Natural killer cell (primary cell): Measurements from ENCODE around the gene G6PD. TPM values are rescaled to one million over a fixed set of nuclear protein-coding genes. Genes with fewer than 3 reads are reported as not detected.

ENCODE experiments used
- ATAC-seq, 3 donors: fragments of 150-1000 bp in 2 of 3; fragments of 200-7000 bp in 1 of 3; cut with Tn5 transposase; 1 replicate in 1 of 3; 2 replicates in 2 of 3; pipeline ENCODE4 v1.10.0; 2021; ENCODE audit warnings: mild to moderate bottlenecking in 2 of 3, moderate library complexity in 2 of 3
- DNase-seq, 2 donors: peaks; one replicate each; pipeline versions ENCODE4 v3.0.0 to v3.0.0-alpha.2; 2013 to 2021; ENCODE audit warnings: mixed read lengths in 1 of 2
- H3K27ac ChIP-seq: one replicate; pipeline ENCODE4 v1.5.1; 2013; ENCODE audit warnings: mild to moderate bottlenecking, low read length
- H3K27me3 ChIP-seq: one replicate; pipeline ENCODE4 v1.6.1; 2013; ENCODE audit warnings: low read length; ENCODE audit not compliant: control insufficient read depth, insufficient read depth
- H3K36me3 ChIP-seq: one replicate; pipeline ENCODE4 v1.6.1; 2013; ENCODE audit warnings: low read length; ENCODE audit not compliant: control insufficient read depth, insufficient read depth
- H3K4me1 ChIP-seq: one replicate; pipeline ENCODE4 v1.6.1; 2013; ENCODE audit warnings: low read length; ENCODE audit not compliant: control insufficient read depth, insufficient read depth
- H3K4me3 ChIP-seq: one replicate; pipeline ENCODE4 v1.5.1; 2013; ENCODE audit warnings: low read length
- H3K9me3 ChIP-seq: one replicate; pipeline ENCODE4 v1.6.1; 2013; ENCODE audit warnings: low read length; ENCODE audit not compliant: control insufficient read depth, insufficient read depth
- H3K27ac Mint-ChIP-seq, 2 donors: one replicate each; pipeline ENCODE4 v1.8.0; 2022; ENCODE audit warnings: mild to moderate bottlenecking in 2 of 2, mixed read lengths in 2 of 2, moderate library complexity in 1 of 2
- H3K27me3 Mint-ChIP-seq, 2 donors: one replicate each; pipeline ENCODE4 v1.8.0; 2022; ENCODE audit warnings: low read depth in 2 of 2, mixed read lengths in 2 of 2
- H3K36me3 Mint-ChIP-seq: one replicate; pipeline ENCODE4 v1.8.0; 2022; ENCODE audit warnings: mixed read lengths
- H3K4me1 Mint-ChIP-seq, 2 donors: one replicate each; pipeline ENCODE4 v1.8.0; 2022; ENCODE audit warnings: mixed read lengths in 2 of 2
- H3K4me3 Mint-ChIP-seq: one replicate; pipeline ENCODE4 v1.8.0; 2022; ENCODE audit warnings: mild to moderate bottlenecking, moderate library complexity, mixed read lengths
- H3K9me3 Mint-ChIP-seq, 2 donors: one replicate each; pipeline ENCODE4 v1.8.0; 2022; ENCODE audit warnings: mixed read lengths in 2 of 2
- WGBS: methylation state at CpG from one replicate; pipeline ENCODE4 v1.1.7; 2013; ENCODE audit warnings: missing lambda C conversion rate; ENCODE audit not compliant: insufficient coverage; 5-methylcytosine and 5-hydroxymethylcytosine counted together
- intact Hi-C: fragments of 100-400 bp; cut with micrococcal nuclease; formaldehyde crosslinking; loops from one replicate; pipeline ENCODE4 v1.14.2; 2022
- total RNA-seq, 4 donors: library from RNA; stranded (reverse); fragments of 120-200 nt in 1 of 4; gene quantifications; one replicate each; pipeline versions ENCODE4 v1.2.3 to v1.2.4, GENCODE V29; 2013 to 2022
- TF ChIP-seq, protein P1 (sequence below): fragments of 200-600 bp; IDR thresholded peaks from one replicate; pipeline ENCODE4 v1.8.0; 2022; ENCODE audit warnings: antibody characterized with exemption

The G6PD gene
- total RNA-seq, 3 donors from 2014 or later (not counting 1 experiment from before 2014, with no cell fraction given), result 184 to 220 (median 197) TPM

DNA sequence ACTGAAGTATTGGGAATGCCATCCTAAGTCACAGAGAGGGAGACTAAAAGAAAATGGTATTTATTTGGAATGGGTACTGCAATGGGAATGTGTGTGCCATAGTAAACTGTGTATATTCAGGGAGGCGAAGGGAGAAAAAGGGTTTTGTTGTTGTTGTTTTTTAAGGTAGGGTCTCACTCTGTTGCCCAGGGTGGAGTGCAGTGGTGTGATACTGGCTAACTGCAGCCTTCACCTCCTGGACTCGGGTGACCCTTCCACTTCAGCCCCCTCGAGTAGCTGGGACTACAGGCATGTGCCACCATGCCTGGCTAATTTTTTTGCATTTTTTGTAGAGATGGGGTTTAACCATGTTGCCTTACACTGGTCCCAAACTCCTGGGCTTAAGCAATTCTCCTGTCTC is 51.9 kb downstream of the G6PD start:
- TF ChIP-seq, protein P1, sequence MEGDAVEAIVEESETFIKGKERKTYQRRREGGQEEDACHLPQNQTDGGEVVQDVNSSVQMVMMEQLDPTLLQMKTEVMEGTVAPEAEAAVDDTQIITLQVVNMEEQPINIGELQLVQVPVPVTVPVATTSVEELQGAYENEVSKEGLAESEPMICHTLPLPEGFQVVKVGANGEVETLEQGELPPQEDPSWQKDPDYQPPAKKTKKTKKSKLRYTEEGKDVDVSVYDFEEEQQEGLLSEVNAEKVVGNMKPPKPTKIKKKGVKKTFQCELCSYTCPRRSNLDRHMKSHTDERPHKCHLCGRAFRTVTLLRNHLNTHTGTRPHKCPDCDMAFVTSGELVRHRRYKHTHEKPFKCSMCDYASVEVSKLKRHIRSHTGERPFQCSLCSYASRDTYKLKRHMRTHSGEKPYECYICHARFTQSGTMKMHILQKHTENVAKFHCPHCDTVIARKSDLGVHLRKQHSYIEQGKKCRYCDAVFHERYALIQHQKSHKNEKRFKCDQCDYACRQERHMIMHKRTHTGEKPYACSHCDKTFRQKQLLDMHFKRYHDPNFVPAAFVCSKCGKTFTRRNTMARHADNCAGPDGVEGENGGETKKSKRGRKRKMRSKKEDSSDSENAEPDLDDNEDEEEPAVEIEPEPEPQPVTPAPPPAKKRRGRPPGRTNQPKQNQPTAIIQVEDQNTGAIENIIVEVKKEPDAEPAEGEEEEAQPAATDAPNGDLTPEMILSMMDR, result no peak
- no peaks in the 10 kb centered on the region for H3K9me3 ChIP-seq
- no peak for DNase-seq
- no peaks in the 10 kb centered on the region for H3K36me3 ChIP-seq
- 76% methylated on average over 3 of the region's 3 CpGs for WGBS
- Mint-ChIP-seq H3K36me3 (no peaks in the 10 kb centered on the region), H3K4me1 (peaks cover 3% of the 10 kb centered on the region in 2 donors), H3K9me3 (no peaks in the 10 kb centered on the region), H3K27ac (no peak overlapping the region), H3K4me3 (no peak overlapping the region), H3K27me3 (no peaks in the 10 kb centered on the region)
- H3K27ac ChIP-seq, result no peak overlapping the region
- intact Hi-C loops, result no loop called here
- H3K27me3 ChIP-seq, result no peaks in the 10 kb centered on the region
- ATAC-seq, result no peak
- H3K4me1 ChIP-seq, result peaks cover 10% of the 10 kb centered on the region
- no peak overlapping the region for H3K4me3 ChIP-seq

DNA sequence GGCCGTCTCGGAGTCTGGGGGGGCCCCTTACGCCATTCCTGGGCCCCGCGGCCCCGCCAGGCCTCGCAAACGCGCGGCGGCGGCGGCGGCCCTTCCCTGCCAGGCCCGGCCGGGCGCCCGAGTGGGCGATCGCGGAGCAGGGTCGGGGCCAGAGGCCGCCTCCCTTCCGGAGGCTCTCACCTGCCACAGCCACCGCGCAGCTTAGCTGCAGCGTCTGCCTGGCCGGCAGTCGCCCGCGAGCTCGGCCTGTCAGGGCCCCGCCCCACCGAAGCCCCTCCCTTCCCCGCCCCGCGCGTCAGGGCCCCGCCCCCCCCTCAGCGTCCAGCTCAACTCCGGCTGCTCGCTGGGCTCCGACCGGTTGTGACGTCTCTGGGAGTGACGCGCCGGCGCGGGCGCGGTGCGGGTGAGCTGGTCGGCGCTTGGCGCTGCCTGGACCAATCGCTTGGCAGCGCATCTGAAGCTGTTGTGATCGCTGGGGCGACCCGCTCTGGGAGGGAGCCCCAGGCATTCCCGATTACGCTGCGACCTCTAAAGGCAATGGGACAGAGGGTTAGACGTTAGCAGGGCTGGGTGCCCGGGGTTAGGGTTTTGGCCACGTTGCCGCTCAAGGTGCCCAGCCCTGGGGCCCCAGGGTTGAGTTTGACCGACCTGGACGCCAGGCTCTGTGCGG is 56.1 kb downstream of the G6PD start, which contains the start of gene SLC10A3:
SLC10A3 (minus strand) TSS at position 216 of the 670 bp plus-strand sequence. CDS start 1,689 bp downstream, outside the sequence.
- peaks cover 3% of the 10 kb centered on the region for H3K36me3 ChIP-seq
- H3K27ac ChIP-seq, result peak within 1 kb of the TSS; percentile 88
- ATAC-seq, result peak; percentile 86 to 94 (median 86)
- intact Hi-C loops, result loop anchor here (1.0 kb wide), 1 partner anchor 26 kb away; the partner anchor contains the start of gene FAM3A
- H3K27me3 Mint-ChIP-seq, result no peaks in the 10 kb centered on the region
- peaks cover 43% of the 10 kb centered on the region for H3K4me1 ChIP-seq
- under 1% methylated on average over 66 of the region's 71 CpGs for WGBS
- no peaks in the 10 kb centered on the region for H3K9me3 ChIP-seq
- H3K4me1 Mint-ChIP-seq, result peaks cover 15 to 17% of the 10 kb centered on the region in 2 donors
- no peaks in the 10 kb centered on the region for H3K27me3 ChIP-seq
- H3K4me3 ChIP-seq, result peak within 1 kb of the TSS; percentile 63
- H3K27ac Mint-ChIP-seq, result peak within 1 kb of the TSS; percentile 88 to 93
- no peaks in the 10 kb centered on the region for H3K9me3 Mint-ChIP-seq
- DNase-seq, result peak; percentile 81 to 92
- TF ChIP-seq, protein P1, result no peak
- H3K36me3 Mint-ChIP-seq, result no peaks in the 10 kb centered on the region
- H3K4me3 Mint-ChIP-seq, result peak within 1 kb of the TSS; percentile 90

DNA sequence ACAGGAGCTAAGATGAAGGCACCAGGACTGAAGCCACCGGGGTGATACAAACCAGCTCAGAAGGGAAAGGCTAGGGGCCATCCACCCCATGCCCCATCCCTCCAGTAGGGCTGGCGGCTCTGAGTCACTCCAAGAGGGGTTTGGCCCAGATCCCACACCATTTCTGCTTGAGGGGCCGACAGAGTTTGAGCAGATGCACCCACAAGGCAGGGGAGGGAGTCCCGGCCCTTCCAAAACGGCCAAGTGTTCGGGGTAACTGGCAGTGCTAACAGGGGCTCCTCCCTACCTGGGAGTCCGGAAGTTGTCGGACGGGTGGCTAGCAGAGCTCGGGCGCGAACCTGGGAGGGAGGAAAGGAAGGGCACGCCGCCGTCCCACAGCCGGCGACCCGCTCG is 56.6 kb downstream of the G6PD start:
- peak in 1 of 2 donors; percentile 44 for DNase-seq

More for the DNA sequence above, 56.6 kb downstream of the G6PD start:
- Histone ChIP-seq H3K27ac (peak overlapping the region; percentile 81), H3K9me3 (no peaks in the 10 kb centered on the region), H3K4me1 (peaks cover 48% of the 10 kb centered on the region), H3K36me3 (peaks cover 8% of the 10 kb centered on the region), H3K4me3 (peak overlapping the region; percentile 63), H3K27me3 (no peaks in the 10 kb centered on the region)
- Mint-ChIP-seq H3K36me3 (no peaks in the 10 kb centered on the region), H3K9me3 (no peaks in the 10 kb centered on the region), H3K27ac (peak overlapping the region; percentile 87 to 93), H3K4me1 (peaks cover 15 to 17% of the 10 kb centered on the region in 2 donors), H3K4me3 (peak overlapping the region; percentile 85), H3K27me3 (no peaks in the 10 kb centered on the region)
- intact Hi-C loops, result loop anchor here (1.0 kb wide), 1 partner anchor 26 kb away; the partner anchor contains the start of gene FAM3A
- 0% methylated on average over 18 of the region's 19 CpGs for WGBS
- TF ChIP-seq, protein P1, result no peak
- ATAC-seq, result peak in 2 of 3 donors; percentile 9 to 16
